DOHH2 (cell line): Measurements from ENCODE around the gene MGMT.

ENCODE experiments used
- H3F3A ChIP-seq: fragments of 200-600 bp; sonication (generic), shearing (Covaris generic); 2 replicates; pipeline ENCODE4 v1.6.0; 2016; ENCODE audit warnings: antibody characterized with exemption, mild to moderate bottlenecking; ENCODE audit not compliant: control insufficient read depth, insufficient read depth
- H3K27ac ChIP-seq: fragments of 200-600 bp; sonication (generic); 2 replicates; pipeline ENCODE4 v1.5.1; 2014; ENCODE audit warnings: low read depth, mild to moderate bottlenecking, low read length, moderate library complexity
- H3K27me3 ChIP-seq: fragments of 200-600 bp; sonication (generic); 2 replicates; pipeline ENCODE4 v1.6.1; 2014; ENCODE audit warnings: mild to moderate bottlenecking, low read length, mixed read lengths; ENCODE audit not compliant: control insufficient read depth
- H3K36me3 ChIP-seq: fragments of 200-600 bp; sonication (generic); 2 replicates; pipeline ENCODE4 v1.6.1; 2014; ENCODE audit warnings: mild to moderate bottlenecking, low read length, moderate library complexity, mixed read lengths; ENCODE audit not compliant: control insufficient read depth
- H3K4me1 ChIP-seq: fragments of 200-600 bp; sonication (generic); 2 replicates; pipeline ENCODE4 v1.6.1; 2014; ENCODE audit warnings: mild to moderate bottlenecking, low read length, mixed read lengths; ENCODE audit not compliant: control insufficient read depth
- H3K4me2 ChIP-seq: fragments of 200-600 bp; sonication (generic); 2 replicates; pipeline ENCODE4 v1.6.0; 2014; ENCODE audit warnings: mild to moderate bottlenecking, low read length, moderate library complexity
- H3K4me3 ChIP-seq: fragments of 200-600 bp; sonication (generic); 2 replicates; pipeline ENCODE4 v1.5.1; 2014; ENCODE audit warnings: mild to moderate bottlenecking, low read length, mixed read lengths
- H3K79me2 ChIP-seq: fragments of 200-600 bp; sonication (generic); 2 replicates; pipeline ENCODE4 v1.6.1; 2014; ENCODE audit warnings: mild to moderate bottlenecking, low read length, mixed read lengths; ENCODE audit not compliant: control insufficient read depth
- H3K9me2 ChIP-seq: fragments of 200-600 bp; sonication (generic); replicated peaks from 2 replicates; pipeline ENCODE4 v1.6.1; 2014; ENCODE audit warnings: mild to moderate bottlenecking, low read length, mixed read lengths; ENCODE audit not compliant: control insufficient read depth
- H3K9me3 ChIP-seq: fragments of 200-600 bp; sonication (generic); 2 replicates; pipeline ENCODE4 v1.6.1; 2014; ENCODE audit warnings: antibody characterized with exemption, low read length, mixed read lengths; ENCODE audit not compliant: control insufficient read depth, insufficient read depth
- H4K20me1 ChIP-seq: fragments of 200-600 bp; sonication (generic); 2 replicates; pipeline ENCODE4 v1.6.0; 2014; ENCODE audit warnings: low read depth, mild to moderate bottlenecking, antibody characterized with exemption, low read length, moderate library complexity; ENCODE audit not compliant: control insufficient read depth, insufficient read depth
- EZH2phosphoT487 ChIP-seq: fragments of 200-600 bp; sonication (generic); IDR thresholded peaks from 2 replicates; pipeline ENCODE4 v1.6.1; 2017; ENCODE audit warnings: borderline replicate concordance, mild to moderate bottlenecking, antibody characterized with exemption, low read length, moderate library complexity, mixed read lengths
- TF ChIP-seq, protein P1 (sequence below): fragments of 200-600 bp; sonication (generic); IDR thresholded peaks from one replicate; pipeline ENCODE4 v1.5.1; 2014; ENCODE audit warnings: antibody characterized with exemption, mild to moderate bottlenecking, low read depth, low read length; ENCODE audit not compliant: poor library complexity, severe bottlenecking

Gene MGMT

GRCh38 chr10:129705676-129706075, 238.6 kb downstream of the MGMT start:
- Histone ChIP-seq H3K79me2 (no peaks in the 10 kb centered on the region), H3K27ac (no peak overlapping the region), H3K4me2 (no peak overlapping the region), H3K36me3 (no peaks in the 10 kb centered on the region), H4K20me1 (no peaks in the 10 kb centered on the region), H3K9me2 (no peaks in the 10 kb centered on the region), H3F3A (no peaks in the 10 kb centered on the region), H3K4me1 (peaks cover 4% of the 10 kb centered on the region; the same call in 1 of the 2 replicates), H3K27me3 (no peaks in the 10 kb centered on the region), H3K4me3 (no peak overlapping the region), H3K9me3 (no peaks in the 10 kb centered on the region)
- no peak for TF ChIP-seq EZH2phosphoT487
- TF ChIP-seq, protein P1, sequence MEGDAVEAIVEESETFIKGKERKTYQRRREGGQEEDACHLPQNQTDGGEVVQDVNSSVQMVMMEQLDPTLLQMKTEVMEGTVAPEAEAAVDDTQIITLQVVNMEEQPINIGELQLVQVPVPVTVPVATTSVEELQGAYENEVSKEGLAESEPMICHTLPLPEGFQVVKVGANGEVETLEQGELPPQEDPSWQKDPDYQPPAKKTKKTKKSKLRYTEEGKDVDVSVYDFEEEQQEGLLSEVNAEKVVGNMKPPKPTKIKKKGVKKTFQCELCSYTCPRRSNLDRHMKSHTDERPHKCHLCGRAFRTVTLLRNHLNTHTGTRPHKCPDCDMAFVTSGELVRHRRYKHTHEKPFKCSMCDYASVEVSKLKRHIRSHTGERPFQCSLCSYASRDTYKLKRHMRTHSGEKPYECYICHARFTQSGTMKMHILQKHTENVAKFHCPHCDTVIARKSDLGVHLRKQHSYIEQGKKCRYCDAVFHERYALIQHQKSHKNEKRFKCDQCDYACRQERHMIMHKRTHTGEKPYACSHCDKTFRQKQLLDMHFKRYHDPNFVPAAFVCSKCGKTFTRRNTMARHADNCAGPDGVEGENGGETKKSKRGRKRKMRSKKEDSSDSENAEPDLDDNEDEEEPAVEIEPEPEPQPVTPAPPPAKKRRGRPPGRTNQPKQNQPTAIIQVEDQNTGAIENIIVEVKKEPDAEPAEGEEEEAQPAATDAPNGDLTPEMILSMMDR: no peak

DNA sequence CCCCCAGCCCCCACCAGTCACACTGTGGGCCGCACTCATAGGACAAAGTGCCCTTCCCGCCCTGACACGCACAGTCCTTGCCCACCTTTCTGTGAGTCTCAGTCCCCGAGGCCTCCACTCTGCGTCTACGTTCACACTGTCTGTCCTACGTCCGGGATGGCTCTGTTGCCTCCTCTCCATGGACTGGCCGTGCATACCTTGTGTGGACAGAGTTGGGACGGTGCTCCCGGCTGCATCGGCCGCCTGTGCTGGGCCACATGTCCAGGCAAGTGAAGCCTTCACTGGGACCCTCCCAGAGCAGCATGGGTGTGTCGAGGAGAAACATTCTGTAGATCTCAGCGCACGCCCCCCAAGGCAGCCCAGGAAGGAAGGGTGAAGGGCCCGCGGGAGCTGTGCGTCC, 239.0 kb downstream of the MGMT start:
- H3K4me3 ChIP-seq: no peak overlapping the region
- no peaks in the 10 kb centered on the region for H3K79me2 ChIP-seq
- H3F3A ChIP-seq: no peaks in the 10 kb centered on the region
- H3K4me1 ChIP-seq: peaks cover 4% of the 10 kb centered on the region; the same call in 1 of the 2 replicates
- H3K4me2 ChIP-seq: no peak overlapping the region
- H4K20me1 ChIP-seq: no peaks in the 10 kb centered on the region
- TF ChIP-seq, protein P1: no peak
- TF ChIP-seq EZH2phosphoT487: no peak
- H3K9me2 ChIP-seq: no peaks in the 10 kb centered on the region
- no peak overlapping the region for H3K27ac ChIP-seq
- H3K36me3 ChIP-seq: no peaks in the 10 kb centered on the region
- no peaks in the 10 kb centered on the region for H3K27me3 ChIP-seq
- H3K9me3 ChIP-seq: no peaks in the 10 kb centered on the region

DNA sequence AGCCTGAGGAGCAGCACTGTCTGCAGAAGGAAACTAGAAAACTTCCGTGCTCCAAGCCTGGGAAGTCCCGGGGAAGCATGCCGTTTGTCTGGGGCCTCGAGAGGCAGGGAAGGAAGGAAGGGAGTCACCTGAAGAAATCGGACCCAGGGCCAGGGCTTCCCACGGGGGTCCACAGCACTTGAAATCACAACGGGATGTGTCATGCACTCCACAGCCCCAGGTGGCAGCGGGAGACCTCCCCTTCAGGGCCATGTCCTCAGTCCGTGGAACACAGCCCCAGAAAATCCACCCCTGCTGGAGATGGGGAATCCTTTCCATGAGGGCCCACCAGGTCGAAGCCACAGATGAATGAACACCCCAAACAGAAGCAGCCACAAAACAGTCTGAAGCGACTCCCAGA, 239.5 kb downstream of the MGMT start:
- H3K9me3 ChIP-seq: no peaks in the 10 kb centered on the region
- no peak overlapping the region for H3K4me2 ChIP-seq
- H3K79me2 ChIP-seq: no peaks in the 10 kb centered on the region
- H3F3A ChIP-seq: no peaks in the 10 kb centered on the region
- H3K9me2 ChIP-seq: no peaks in the 10 kb centered on the region
- peaks cover 4% of the 10 kb centered on the region; the same call in 1 of the 2 replicates for H3K4me1 ChIP-seq
- TF ChIP-seq EZH2phosphoT487: no peak
- TF ChIP-seq, protein P1: no peak
- no peak overlapping the region for H3K27ac ChIP-seq
- H3K36me3 ChIP-seq: no peaks in the 10 kb centered on the region
- no peaks in the 10 kb centered on the region for H3K27me3 ChIP-seq
- no peaks in the 10 kb centered on the region for H4K20me1 ChIP-seq
- H3K4me3 ChIP-seq: no peak overlapping the region
